Neural cell (in vitro differentiated cells): ENCODE data around the gene LZTR1. TPM values are rescaled to one million over a fixed set of nuclear protein-coding genes. Genes with fewer than 3 reads are reported as not detected.

Source experiments
- H2AFZ ChIP-seq: fragments of 200-600, 300-800 bp; sonication (generic), shearing (Covaris generic); 2 replicates; pipeline ENCODE4 v1.6.0; 2014; ENCODE audit warnings: low read depth, mild to moderate bottlenecking, antibody characterized with exemption, low read length, moderate library complexity
- H3F3A ChIP-seq: fragments of 200-600 bp; shearing (Covaris generic); 2 replicates; pipeline ENCODE4 v1.6.1; 2016; ENCODE audit warnings: mild to moderate bottlenecking, moderate library complexity, mixed read lengths, antibody characterized with exemption, low read length; ENCODE audit not compliant: insufficient read depth, poor library complexity, severe bottlenecking
- H3K27ac ChIP-seq: fragments of 200-600, 300-800 bp; sonication (generic), shearing (Covaris generic); 2 replicates; pipeline ENCODE4 v1.5.1; 2014; ENCODE audit warnings: mild to moderate bottlenecking, low read length, moderate library complexity
- H3K27me3 ChIP-seq: fragments of 300-800, 200-600 bp; sonication (generic), shearing (Covaris generic); 2 replicates; pipeline ENCODE4 v1.6.0; 2014; ENCODE audit warnings: mild to moderate bottlenecking, low read depth, low read length, moderate library complexity; ENCODE audit not compliant: insufficient read depth
- H3K36me3 ChIP-seq: fragments of 300-800, 200-600 bp; sonication (generic), shearing (Covaris generic); 2 replicates; pipeline ENCODE4 v1.5.1; 2014; ENCODE audit warnings: mild to moderate bottlenecking, antibody characterized with exemption, low read length, moderate library complexity; ENCODE audit not compliant: insufficient read depth
- H3K4me2 ChIP-seq: fragments of 300-800, 200-600 bp; sonication (generic), shearing (Covaris generic); 2 replicates; pipeline ENCODE4 v1.6.0; 2014; ENCODE audit warnings: mild to moderate bottlenecking, low read length
- H3K4me3 ChIP-seq: fragments of 300-800, 200-600 bp; sonication (generic), shearing (Covaris generic); 2 replicates; pipeline ENCODE4 v1.5.1; 2014; ENCODE audit warnings: mild to moderate bottlenecking, low read length, moderate library complexity
- H3K79me2 ChIP-seq: fragments of 200-600 bp; shearing (Covaris generic); replicated peaks from 2 replicates; pipeline ENCODE4 v1.6.0; 2014; ENCODE audit warnings: mild to moderate bottlenecking, low read length, moderate library complexity; ENCODE audit not compliant: insufficient read depth
- H3K9ac ChIP-seq: fragments of 300-800, 200-600 bp; sonication (generic), shearing (Covaris generic); 2 replicates; pipeline ENCODE4 v1.6.1; 2016; ENCODE audit warnings: mild to moderate bottlenecking, low read length, mixed read lengths
- H3K9me2 ChIP-seq: fragments of 200-600 bp; shearing (Covaris generic); 2 replicates; pipeline ENCODE4 v1.6.1; 2016; ENCODE audit warnings: mild to moderate bottlenecking, low read length, mixed read lengths; ENCODE audit not compliant: insufficient read depth
- H3K9me3 ChIP-seq: fragments of 200-600, 300-800 bp; sonication (generic), shearing (Covaris generic); 2 replicates; pipeline ENCODE4 v1.6.1; 2016; ENCODE audit warnings: mild to moderate bottlenecking, mixed run types, low read length, moderate library complexity, mixed read lengths
- H4K20me1 ChIP-seq: fragments of 200-600 bp; shearing (Covaris generic); 2 replicates; pipeline ENCODE4 v1.6.1; 2016; ENCODE audit warnings: mild to moderate bottlenecking, mixed run types; ENCODE audit not compliant: insufficient read depth
- CTCF ChIP-seq: fragments of 450-650 bp; IDR thresholded peaks from 2 replicates; pipeline ENCODE4 v1.5.1; 2014; ENCODE audit warnings: antibody characterized with exemption, mild to moderate bottlenecking, moderate library complexity; ENCODE audit not compliant: poor library complexity, severe bottlenecking
- EP300 ChIP-seq: fragments of 450-650 bp; conservative IDR thresholded peaks from 2 replicates; pipeline ENCODE4 v1.6.1; 2014; ENCODE audit warnings: antibody characterized with exemption, mild to moderate bottlenecking, moderate library complexity; ENCODE audit not compliant: poor library complexity, severe bottlenecking
- EZH2 ChIP-seq: fragments of 200-600, 300-800 bp; shearing (Covaris generic), sonication (generic); IDR thresholded peaks from 2 replicates; pipeline ENCODE4 v1.6.1; 2014; ENCODE audit warnings: antibody characterized with exemption, low read length, borderline replicate concordance, mild to moderate bottlenecking; ENCODE audit not compliant: insufficient read depth, poor library complexity, severe bottlenecking
- MXI1 ChIP-seq: fragments of 450-650 bp; conservative IDR thresholded peaks from 2 replicates; pipeline ENCODE4 v1.6.1; 2014; ENCODE audit warnings: antibody characterized with exemption, mild to moderate bottlenecking; ENCODE audit not compliant: poor library complexity, severe bottlenecking
- POLR2AphosphoS5 ChIP-seq: IDR thresholded peaks from 2 replicates; pipeline ENCODE4 v1.6.1; 2012
- RAD21 ChIP-seq: fragments of 450-650 bp; conservative IDR thresholded peaks from 2 replicates; pipeline ENCODE4 v1.6.1; 2014; ENCODE audit warnings: antibody characterized with exemption, mild to moderate bottlenecking, moderate library complexity
- SMC3 ChIP-seq: fragments of 450-650 bp; conservative IDR thresholded peaks from 2 replicates; pipeline ENCODE4 v1.6.1; 2014; ENCODE audit warnings: antibody characterized with exemption, mild to moderate bottlenecking, moderate library complexity; ENCODE audit not compliant: poor library complexity
- TAF1 ChIP-seq: IDR thresholded peaks from 2 replicates; pipeline ENCODE4 v1.6.1; 2012; ENCODE audit warnings: low read depth
- polyA plus RNA-seq: library from polyadenylated mRNA; depleted of rRNA; stranded (reverse); fragments of >200 nt; gene quantifications from 2 replicates; pipeline ENCODE4 v1.2.3, GENCODE V29; 2014
- TF ChIP-seq, protein P1 (sequence below): IDR thresholded peaks from 2 replicates; pipeline ENCODE4 v1.6.1; 2012; ENCODE audit warnings: borderline replicate concordance

The LZTR1 gene
- polyA plus RNA-seq, 1 donor from 2014 or later, result 114 TPM

GRCh38 chr22:20960609-20961008 is 21.5 kb upstream of the LZTR1 start:
- Histone ChIP-seq H3K9me2 (no peaks in the 10 kb centered on the region), H3K4me2 (no peak overlapping the region), H3K9me3 (no peaks in the 10 kb centered on the region), H3F3A (no peaks in the 10 kb centered on the region), H3K79me2 (no peaks in the 10 kb centered on the region), H3K36me3 (no peaks in the 10 kb centered on the region), H3K27ac (no peak overlapping the region), H3K27me3 (peaks cover 41% of the 10 kb centered on the region), H3K4me3 (no peak overlapping the region), H3K9ac (no peak overlapping the region), H2AFZ (no peak overlapping the region), H4K20me1 (no peaks in the 10 kb centered on the region)
- TF ChIP-seq SMC3 (no peak), EP300 (no peak), POLR2AphosphoS5 (no peak), TAF1 (no peak), EZH2 (no peak), RAD21 (no peak), CTCF (no peak), MXI1 (no peak)
- TF ChIP-seq, protein P1, sequence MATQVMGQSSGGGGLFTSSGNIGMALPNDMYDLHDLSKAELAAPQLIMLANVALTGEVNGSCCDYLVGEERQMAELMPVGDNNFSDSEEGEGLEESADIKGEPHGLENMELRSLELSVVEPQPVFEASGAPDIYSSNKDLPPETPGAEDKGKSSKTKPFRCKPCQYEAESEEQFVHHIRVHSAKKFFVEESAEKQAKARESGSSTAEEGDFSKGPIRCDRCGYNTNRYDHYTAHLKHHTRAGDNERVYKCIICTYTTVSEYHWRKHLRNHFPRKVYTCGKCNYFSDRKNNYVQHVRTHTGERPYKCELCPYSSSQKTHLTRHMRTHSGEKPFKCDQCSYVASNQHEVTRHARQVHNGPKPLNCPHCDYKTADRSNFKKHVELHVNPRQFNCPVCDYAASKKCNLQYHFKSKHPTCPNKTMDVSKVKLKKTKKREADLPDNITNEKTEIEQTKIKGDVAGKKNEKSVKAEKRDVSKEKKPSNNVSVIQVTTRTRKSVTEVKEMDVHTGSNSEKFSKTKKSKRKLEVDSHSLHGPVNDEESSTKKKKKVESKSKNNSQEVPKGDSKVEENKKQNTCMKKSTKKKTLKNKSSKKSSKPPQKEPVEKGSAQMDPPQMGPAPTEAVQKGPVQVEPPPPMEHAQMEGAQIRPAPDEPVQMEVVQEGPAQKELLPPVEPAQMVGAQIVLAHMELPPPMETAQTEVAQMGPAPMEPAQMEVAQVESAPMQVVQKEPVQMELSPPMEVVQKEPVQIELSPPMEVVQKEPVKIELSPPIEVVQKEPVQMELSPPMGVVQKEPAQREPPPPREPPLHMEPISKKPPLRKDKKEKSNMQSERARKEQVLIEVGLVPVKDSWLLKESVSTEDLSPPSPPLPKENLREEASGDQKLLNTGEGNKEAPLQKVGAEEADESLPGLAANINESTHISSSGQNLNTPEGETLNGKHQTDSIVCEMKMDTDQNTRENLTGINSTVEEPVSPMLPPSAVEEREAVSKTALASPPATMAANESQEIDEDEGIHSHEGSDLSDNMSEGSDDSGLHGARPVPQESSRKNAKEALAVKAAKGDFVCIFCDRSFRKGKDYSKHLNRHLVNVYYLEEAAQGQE, result no peak

DNA sequence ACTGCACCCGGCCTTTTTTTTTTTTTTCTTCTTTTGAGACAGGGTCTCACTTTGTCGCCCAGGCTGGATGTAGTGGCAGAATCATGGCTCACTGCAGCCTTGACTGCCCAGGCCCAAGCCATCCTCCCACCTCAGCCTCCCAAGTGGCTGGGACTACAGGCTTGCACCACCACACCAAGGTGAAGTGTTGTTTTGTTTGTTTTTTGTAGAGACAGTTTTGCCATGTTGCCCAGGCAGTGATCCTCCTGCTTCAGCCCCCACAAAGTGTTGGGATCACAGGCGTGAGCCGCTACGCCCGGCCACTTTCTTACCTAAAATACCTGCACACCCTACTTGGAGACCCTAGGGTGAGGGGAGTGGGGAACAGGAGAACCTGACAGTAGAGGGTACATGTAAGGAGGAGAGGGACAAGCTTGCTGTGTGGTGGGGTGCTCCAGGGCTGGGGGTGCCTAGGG is 19.6 kb upstream of the LZTR1 start:
- no peaks in the 10 kb centered on the region for H3K9me2 ChIP-seq
- no peaks in the 10 kb centered on the region for H4K20me1 ChIP-seq
- H3K36me3 ChIP-seq, result no peaks in the 10 kb centered on the region
- H2AFZ ChIP-seq, result no peak overlapping the region
- no peaks in the 10 kb centered on the region for H3F3A ChIP-seq
- H3K9me3 ChIP-seq, result no peaks in the 10 kb centered on the region
- no peak overlapping the region for H3K4me2 ChIP-seq
- H3K27ac ChIP-seq, result no peak overlapping the region
- H3K9ac ChIP-seq, result no peak overlapping the region
- no peak for TF ChIP-seq TAF1
- no peak for TF ChIP-seq RAD21
- no peak for TF ChIP-seq EP300
- TF ChIP-seq POLR2AphosphoS5, result no peak
- no peak for TF ChIP-seq CTCF
- TF ChIP-seq EZH2, result no peak
- TF ChIP-seq MXI1, result no peak
- no peak for TF ChIP-seq SMC3
- H3K27me3 ChIP-seq, result peaks cover 33% of the 10 kb centered on the region
- no peaks in the 10 kb centered on the region for H3K79me2 ChIP-seq
- no peak overlapping the region for H3K4me3 ChIP-seq
